ENCODE measurements around the gene NRXN3.

The NRXN3 gene

DNA sequence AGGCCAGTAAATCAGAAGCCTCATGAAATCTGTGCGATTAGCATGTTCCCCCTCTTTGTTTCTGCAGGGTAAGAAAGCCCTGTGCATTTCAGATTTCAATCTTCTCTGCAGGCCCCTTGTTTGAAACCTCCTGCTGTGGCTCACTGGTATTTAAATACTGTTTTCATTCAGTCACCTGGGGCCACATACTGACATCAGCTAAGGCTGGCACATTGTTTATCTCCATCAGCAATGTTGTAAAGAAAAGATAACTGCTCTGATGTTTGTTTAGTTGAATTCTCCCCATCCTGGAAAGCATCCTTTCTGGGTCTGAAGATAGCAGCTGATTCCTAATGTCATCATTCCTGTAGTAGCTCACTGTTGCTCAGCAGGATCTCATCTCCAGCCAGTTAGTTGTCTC lies 554.9 kb downstream of the NRXN3 start:
- DNase-seq (ENCODE audit: low read depth), result no peak
- TF ChIP-seq, protein P1, sequence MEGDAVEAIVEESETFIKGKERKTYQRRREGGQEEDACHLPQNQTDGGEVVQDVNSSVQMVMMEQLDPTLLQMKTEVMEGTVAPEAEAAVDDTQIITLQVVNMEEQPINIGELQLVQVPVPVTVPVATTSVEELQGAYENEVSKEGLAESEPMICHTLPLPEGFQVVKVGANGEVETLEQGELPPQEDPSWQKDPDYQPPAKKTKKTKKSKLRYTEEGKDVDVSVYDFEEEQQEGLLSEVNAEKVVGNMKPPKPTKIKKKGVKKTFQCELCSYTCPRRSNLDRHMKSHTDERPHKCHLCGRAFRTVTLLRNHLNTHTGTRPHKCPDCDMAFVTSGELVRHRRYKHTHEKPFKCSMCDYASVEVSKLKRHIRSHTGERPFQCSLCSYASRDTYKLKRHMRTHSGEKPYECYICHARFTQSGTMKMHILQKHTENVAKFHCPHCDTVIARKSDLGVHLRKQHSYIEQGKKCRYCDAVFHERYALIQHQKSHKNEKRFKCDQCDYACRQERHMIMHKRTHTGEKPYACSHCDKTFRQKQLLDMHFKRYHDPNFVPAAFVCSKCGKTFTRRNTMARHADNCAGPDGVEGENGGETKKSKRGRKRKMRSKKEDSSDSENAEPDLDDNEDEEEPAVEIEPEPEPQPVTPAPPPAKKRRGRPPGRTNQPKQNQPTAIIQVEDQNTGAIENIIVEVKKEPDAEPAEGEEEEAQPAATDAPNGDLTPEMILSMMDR (IDR thresholded peaks at IDR 0.05; ENCODE audit: low read depth, low read length, missing control alignments), result no peak
- no peak overlapping the region for H3K4me3 ChIP-seq (ENCODE audit: low read depth, low read length)

DNA sequence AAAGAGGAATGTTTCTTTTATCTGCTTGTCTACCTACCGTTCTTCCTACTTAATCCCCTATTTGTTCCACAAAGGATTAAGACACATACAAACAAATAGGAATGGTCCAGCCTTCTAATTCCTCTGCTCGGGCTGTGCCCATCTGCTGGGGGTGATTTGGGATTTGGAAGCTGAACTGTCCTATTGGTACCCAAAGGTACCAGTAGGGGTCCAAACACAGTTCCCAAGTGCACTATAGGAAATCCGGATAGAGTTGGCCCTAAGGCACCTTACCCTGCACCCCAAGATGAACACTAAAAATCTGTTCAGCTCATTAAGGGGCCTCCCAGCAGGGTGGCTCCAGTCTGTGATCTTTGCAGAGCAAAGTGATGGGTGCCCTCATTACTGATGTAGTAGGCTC lies 566.9 kb downstream of the NRXN3 start:
- TF ChIP-seq, protein P1 (IDR thresholded peaks at IDR 0.05; ENCODE audit: low read depth, low read length, missing control alignments), result no peak
- no peak for DNase-seq (ENCODE audit: low read depth)
- no peak overlapping the region for H3K4me3 ChIP-seq (ENCODE audit: low read depth, low read length)

DNA sequence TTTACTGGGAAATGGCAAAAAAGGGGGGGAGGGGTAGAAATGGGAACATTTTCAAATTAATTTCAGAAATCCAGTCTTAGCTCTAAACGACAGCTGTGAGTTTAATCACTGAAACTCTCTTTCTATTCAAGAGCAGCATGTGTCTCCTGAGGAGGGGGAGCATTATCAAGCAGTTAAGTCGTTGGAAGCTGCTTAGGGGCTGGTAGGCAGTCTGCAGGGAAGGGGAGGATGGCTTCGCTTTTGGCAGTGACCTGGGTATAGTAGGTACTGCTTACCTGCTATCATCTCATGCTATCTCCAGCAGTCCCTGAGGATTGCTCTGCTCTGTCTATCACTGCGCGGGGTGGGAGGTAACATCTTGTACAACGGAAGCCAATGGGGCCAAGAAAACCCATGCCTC lies 567.4 kb downstream of the NRXN3 start:
- DNase-seq (ENCODE audit: low read depth), result no peak
- TF ChIP-seq, protein P1 (IDR thresholded peaks at IDR 0.05; ENCODE audit: low read depth, low read length, missing control alignments), result no peak
- H3K4me3 ChIP-seq (ENCODE audit: low read depth, low read length), result no peak overlapping the region

DNA sequence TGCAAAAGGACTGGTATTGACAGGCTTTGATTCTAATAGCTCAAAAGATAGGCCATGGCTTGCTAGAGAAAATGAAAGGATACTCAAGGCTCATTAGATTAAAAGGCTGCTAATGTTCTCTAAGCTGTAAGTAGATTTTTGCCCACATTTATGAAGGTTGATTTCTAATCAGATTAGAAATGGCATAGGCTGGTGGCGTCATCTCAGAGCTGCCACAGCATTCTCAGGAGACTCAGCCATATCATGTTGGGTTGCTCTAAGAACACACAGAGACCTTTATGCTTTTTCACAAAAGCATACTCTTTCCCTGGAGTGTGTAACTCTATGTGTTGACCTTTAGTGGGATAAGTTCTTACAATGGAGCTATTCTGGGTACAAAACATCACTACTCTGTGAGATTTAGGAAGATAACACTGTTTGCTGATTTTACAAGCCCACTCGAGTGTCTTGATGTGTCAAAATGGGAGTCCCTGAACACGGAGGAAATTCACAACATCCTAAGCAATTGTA lies 576.0 kb downstream of the NRXN3 start:
- TF ChIP-seq, protein P1 (IDR thresholded peaks at IDR 0.05; ENCODE audit: low read depth, low read length, missing control alignments), result no peak
- no peak overlapping the region for H3K4me3 ChIP-seq (ENCODE audit: low read depth, low read length)
- no peak for DNase-seq (ENCODE audit: low read depth)

GRCh38 chr14:78747813-78748212 lies 577.6 kb downstream of the NRXN3 start:
- TF ChIP-seq, protein P1 (IDR thresholded peaks at IDR 0.05; ENCODE audit: low read depth, low read length, missing control alignments), result no peak
- H3K4me3 ChIP-seq (ENCODE audit: low read depth, low read length), result no peak overlapping the region
- DNase-seq (ENCODE audit: low read depth), result no peak

DNA sequence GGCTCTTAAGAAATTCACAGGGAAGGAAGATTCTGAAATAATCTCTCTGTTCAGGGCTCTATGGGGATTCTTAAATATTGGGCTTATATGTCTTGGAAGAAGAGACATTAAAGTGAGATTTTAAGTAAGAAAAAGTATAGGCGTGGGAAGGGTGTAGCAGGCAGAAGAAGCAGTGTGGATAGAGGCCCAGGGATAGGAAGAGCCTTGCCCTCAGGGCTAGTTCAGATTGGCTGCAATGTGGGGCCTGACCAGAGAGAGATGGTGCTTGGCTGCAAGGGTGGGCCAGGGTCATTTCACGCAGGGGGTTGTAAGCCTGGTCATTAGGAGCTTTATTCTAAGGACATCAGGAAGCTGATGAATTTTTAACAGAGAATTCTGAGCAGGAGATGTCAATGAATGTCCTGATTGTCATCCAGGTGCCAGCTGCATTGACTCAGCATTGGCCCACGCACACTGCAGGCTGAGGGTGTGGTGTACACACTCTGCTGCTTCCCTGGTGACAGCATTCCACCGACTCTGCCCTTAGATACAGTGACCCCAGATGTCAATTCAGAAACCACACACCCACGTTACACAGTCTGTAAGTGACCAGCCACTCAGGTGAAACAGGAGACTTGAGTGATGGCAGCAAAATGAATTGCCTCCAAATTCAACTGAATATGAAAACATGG lies 582.5 kb downstream of the NRXN3 start:
- TF ChIP-seq, protein P1 (IDR thresholded peaks at IDR 0.05; ENCODE audit: low read depth, low read length, missing control alignments), result no peak
- H3K4me3 ChIP-seq (ENCODE audit: low read depth, low read length), result no peak overlapping the region
- no peak for DNase-seq (ENCODE audit: low read depth)

- no peak for DNase-seq (ENCODE audit: low read depth)
- TF ChIP-seq, protein P1 (IDR thresholded peaks at IDR 0.05; ENCODE audit: low read depth, low read length, missing control alignments), result no peak
- H3K4me3 ChIP-seq (ENCODE audit: low read depth, low read length), result no peak overlapping the region
These were observed 583.9 kb downstream of the NRXN3 start for GRCh38 chr14:78754059-78754458.
